HCT116 (cell line): ENCODE measurements around the gene ASXL2.

Experiments used
- EGR1 ChIP-seq: IDR thresholded peaks from 2 replicates; pipeline ENCODE4 v1.6.1; 2012; ENCODE audit warnings: low read depth
- EZH2 ChIP-seq: fragments of 200-600 bp; sonication (generic); IDR thresholded peaks from 2 replicates; pipeline ENCODE4 v1.6.1; 2017; ENCODE audit warnings: antibody characterized with exemption, mixed run types
- EZH2phosphoT487 ChIP-seq: fragments of 200-600 bp; IDR thresholded peaks from 2 replicates; pipeline ENCODE4 v1.6.1; 2018; ENCODE audit warnings: antibody characterized with exemption, borderline replicate concordance
- POLR2A ChIP-seq: IDR thresholded peaks from 2 replicates; pipeline ENCODE4 v1.7.0; 2011; ENCODE audit warnings: borderline replicate concordance; ENCODE audit not compliant: insufficient read depth, insufficient read length; ENCODE audit errors: extremely low read depth
- POLR2AphosphoS5 ChIP-seq: IDR thresholded peaks from 2 replicates; pipeline ENCODE4 v1.6.1; 2011; ENCODE audit warnings: mild to moderate bottlenecking, low read depth, low read length, moderate library complexity
- RAD21 ChIP-seq: IDR thresholded peaks from 2 replicates; pipeline ENCODE4 v1.6.1; 2012; ENCODE audit warnings: low read depth, mild to moderate bottlenecking
- SRF ChIP-seq: IDR thresholded peaks from 2 replicates; pipeline ENCODE4 v1.6.1; 2012; ENCODE audit warnings: low read depth
- YY1 ChIP-seq: IDR thresholded peaks from 2 replicates; pipeline ENCODE4 v1.6.1; 2011; ENCODE audit warnings: low read length, low read depth, moderate library complexity, mild to moderate bottlenecking; ENCODE audit not compliant: insufficient replicate concordance; ENCODE audit errors: extremely low read depth
- ZFX ChIP-seq: fragments of 450-650 bp; IDR thresholded peaks from 2 replicates; pipeline ENCODE4 v1.6.1; 2017
- ZNF274 ChIP-seq: fragments of 200-500 bp; sonication (Bioruptor generic); IDR thresholded peaks from 2 replicates; pipeline ENCODE4 v1.6.1; 2014; ENCODE audit warnings: mild to moderate bottlenecking, low read depth, low read length, inconsistent platforms
- TF ChIP-seq, protein P1 (sequence below), 3 experiments: fragments of 200-600 bp in 1 of 3; sonication (generic) in 1 of 3; IDR thresholded peaks in 2 of 3; conservative IDR thresholded peaks in 1 of 3; 2 replicates each; pipeline ENCODE4 v1.5.1; 2012 to 2017; ENCODE audit warnings: low read depth in 2 of 3, low read length in 2 of 3, antibody characterized with exemption in 1 of 3, borderline replicate concordance in 1 of 3, control low read depth in 1 of 3, mild to moderate bottlenecking in 1 of 3, mixed read lengths in 1 of 3, mixed run types in 1 of 3, moderate library complexity in 1 of 3; ENCODE audit not compliant: insufficient read depth in 1 of 3
- TF ChIP-seq, protein P2 (sequence below): IDR thresholded peaks from 2 replicates; pipeline ENCODE4 v1.6.1; 2012; ENCODE audit warnings: low read depth
- TF ChIP-seq, protein P3 (sequence below): IDR thresholded peaks from 2 replicates; pipeline ENCODE4 v1.6.1; 2012
- TF ChIP-seq, protein P4 (sequence below): IDR thresholded peaks from 2 replicates; pipeline ENCODE4 v1.6.1; 2012

DNA sequence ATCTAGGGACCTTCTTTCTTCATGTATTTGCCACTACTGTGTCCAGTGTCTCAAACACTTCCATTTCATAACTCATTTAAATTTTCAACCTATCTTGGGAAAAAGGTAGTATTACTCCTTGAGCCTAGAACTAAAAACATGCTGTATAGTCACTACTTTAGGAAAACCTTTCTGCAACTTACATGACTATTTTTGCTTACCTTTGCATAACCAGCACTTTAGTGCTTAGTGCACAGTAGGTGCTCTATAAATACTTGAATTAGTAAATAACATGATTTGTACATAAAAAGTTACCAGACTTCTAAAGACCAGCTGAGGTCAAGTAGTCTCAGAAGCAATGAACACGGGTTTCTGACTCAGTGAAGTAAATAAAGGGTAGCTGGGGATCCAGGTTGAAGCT is 142.5 kb downstream of the ASXL2 start:
- TF ChIP-seq EZH2: no peak
- TF ChIP-seq POLR2A: no peak
- TF ChIP-seq, protein P1, sequence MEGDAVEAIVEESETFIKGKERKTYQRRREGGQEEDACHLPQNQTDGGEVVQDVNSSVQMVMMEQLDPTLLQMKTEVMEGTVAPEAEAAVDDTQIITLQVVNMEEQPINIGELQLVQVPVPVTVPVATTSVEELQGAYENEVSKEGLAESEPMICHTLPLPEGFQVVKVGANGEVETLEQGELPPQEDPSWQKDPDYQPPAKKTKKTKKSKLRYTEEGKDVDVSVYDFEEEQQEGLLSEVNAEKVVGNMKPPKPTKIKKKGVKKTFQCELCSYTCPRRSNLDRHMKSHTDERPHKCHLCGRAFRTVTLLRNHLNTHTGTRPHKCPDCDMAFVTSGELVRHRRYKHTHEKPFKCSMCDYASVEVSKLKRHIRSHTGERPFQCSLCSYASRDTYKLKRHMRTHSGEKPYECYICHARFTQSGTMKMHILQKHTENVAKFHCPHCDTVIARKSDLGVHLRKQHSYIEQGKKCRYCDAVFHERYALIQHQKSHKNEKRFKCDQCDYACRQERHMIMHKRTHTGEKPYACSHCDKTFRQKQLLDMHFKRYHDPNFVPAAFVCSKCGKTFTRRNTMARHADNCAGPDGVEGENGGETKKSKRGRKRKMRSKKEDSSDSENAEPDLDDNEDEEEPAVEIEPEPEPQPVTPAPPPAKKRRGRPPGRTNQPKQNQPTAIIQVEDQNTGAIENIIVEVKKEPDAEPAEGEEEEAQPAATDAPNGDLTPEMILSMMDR (IDR thresholded peaks at IDR 0.05 in 2 of 3, conservative IDR thresholded peaks at IDR 0.05 in 1 of 3; ENCODE audit: borderline replicate concordance in 1 of 3, insufficient read depth in 1 of 3, low read depth in 2 of 3, low read length in 2 of 3): no peak
- TF ChIP-seq, protein P2, sequence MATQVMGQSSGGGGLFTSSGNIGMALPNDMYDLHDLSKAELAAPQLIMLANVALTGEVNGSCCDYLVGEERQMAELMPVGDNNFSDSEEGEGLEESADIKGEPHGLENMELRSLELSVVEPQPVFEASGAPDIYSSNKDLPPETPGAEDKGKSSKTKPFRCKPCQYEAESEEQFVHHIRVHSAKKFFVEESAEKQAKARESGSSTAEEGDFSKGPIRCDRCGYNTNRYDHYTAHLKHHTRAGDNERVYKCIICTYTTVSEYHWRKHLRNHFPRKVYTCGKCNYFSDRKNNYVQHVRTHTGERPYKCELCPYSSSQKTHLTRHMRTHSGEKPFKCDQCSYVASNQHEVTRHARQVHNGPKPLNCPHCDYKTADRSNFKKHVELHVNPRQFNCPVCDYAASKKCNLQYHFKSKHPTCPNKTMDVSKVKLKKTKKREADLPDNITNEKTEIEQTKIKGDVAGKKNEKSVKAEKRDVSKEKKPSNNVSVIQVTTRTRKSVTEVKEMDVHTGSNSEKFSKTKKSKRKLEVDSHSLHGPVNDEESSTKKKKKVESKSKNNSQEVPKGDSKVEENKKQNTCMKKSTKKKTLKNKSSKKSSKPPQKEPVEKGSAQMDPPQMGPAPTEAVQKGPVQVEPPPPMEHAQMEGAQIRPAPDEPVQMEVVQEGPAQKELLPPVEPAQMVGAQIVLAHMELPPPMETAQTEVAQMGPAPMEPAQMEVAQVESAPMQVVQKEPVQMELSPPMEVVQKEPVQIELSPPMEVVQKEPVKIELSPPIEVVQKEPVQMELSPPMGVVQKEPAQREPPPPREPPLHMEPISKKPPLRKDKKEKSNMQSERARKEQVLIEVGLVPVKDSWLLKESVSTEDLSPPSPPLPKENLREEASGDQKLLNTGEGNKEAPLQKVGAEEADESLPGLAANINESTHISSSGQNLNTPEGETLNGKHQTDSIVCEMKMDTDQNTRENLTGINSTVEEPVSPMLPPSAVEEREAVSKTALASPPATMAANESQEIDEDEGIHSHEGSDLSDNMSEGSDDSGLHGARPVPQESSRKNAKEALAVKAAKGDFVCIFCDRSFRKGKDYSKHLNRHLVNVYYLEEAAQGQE: no peak
- no peak for TF ChIP-seq ZNF274
- TF ChIP-seq EGR1: no peak
- TF ChIP-seq, protein P3, sequence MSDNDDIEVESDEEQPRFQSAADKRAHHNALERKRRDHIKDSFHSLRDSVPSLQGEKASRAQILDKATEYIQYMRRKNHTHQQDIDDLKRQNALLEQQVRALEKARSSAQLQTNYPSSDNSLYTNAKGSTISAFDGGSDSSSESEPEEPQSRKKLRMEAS: no peak
- TF ChIP-seq POLR2AphosphoS5: no peak
- TF ChIP-seq, protein P4, sequence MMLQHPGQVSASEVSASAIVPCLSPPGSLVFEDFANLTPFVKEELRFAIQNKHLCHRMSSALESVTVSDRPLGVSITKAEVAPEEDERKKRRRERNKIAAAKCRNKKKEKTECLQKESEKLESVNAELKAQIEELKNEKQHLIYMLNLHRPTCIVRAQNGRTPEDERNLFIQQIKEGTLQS: no peak
- no peak for TF ChIP-seq ZFX
- TF ChIP-seq EZH2phosphoT487: no peak
- TF ChIP-seq SRF: no peak
- no peak for TF ChIP-seq YY1
- TF ChIP-seq RAD21: no peak
